CD4-positive, alpha-beta T cell treated with Interleukin-1 beta for 1 hour (primary cell): ENCODE data around the gene SOX15.

Source experiments
- DNase-seq, 2 donors: peaks; one replicate each; pipeline ENCODE4 v3.0.0-alpha.2; 2020 to 2022

The SOX15 gene

GRCh38 chr17:7556627-7557026 lies 33.3 kb downstream of the SOX15 start:
- no peak for DNase-seq

DNA sequence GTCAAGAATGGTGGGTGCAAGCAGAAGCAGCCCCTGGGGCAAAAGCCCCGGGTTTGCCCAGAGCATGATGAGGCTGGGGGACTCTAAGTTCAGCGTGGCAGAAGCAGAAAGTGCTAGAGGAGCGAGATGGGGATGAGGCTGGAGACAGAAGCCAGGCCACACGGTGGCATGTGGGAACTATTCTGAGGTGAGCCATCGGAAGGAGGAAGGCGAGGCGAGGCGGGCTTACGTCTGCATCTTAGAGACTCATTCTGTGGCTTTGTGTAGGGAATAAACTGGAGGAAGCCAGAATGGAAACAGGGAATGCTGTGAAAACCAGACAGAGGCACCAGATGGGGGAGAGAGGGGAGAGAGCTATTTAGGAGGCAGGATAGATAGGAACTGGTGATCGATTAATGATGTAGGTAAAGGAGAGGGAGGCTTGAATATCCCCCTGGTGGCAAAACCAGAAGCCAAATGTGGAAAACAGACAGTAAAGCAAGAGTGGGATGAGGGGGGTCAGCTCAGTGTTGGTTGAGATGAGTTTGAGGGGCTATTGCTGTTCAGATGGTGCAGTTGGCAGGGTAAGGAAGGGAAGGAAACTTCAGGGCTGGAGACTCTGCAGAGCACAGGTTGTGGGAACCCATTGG lies 34.5 kb downstream of the SOX15 start:
- DNase-seq, result no peak

- no peak for DNase-seq
Observed at GRCh38 chr17:7553356-7553755, 36.5 kb downstream of the SOX15 start.

- DNase-seq, result peak; percentile 42 to 54
Observed at GRCh38 chr17:7552621-7553051, 37.3 kb downstream of the SOX15 start.

- no peak for DNase-seq
Observed at GRCh38 chr17:7551396-7551795, 38.5 kb downstream of the SOX15 start.

GRCh38 chr17:7550344-7550743 lies 39.5 kb downstream of the SOX15 start:
- no peak for DNase-seq

DNA sequence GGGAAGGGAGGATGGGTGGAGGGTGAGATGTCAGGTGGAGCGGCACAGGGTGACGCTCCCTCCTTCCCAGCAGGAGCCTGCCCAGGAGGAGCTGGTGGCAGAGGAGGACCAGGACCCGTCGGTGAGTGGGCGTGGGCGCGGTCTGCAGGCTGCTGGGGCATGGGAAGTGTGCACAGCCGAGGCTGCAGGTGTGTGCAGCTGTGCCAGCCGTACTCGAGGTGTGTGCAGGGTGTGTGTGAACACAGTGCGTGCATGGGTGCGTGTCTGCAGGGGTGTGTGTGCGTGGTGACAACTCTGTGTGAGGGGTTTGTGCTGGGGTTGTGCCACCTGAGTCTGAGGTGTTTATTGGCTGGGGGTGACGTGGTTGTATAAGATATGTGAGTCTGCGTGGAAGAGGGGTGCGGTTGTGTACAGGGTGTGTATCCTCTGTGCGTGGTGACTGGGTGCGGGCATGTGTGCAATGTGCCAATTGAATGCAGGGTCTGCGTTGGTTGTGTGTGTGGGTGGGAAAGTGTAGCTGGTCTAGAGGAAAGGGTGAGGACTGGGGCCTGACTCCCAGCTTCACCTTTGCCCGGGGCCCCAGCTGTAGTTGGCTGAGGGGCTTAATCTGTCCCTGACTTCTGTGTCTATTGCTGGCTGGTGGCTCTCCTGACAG lies 40.4 kb downstream of the SOX15 start:
- DNase-seq, result peak; percentile 28 to 41

- DNase-seq, result peak; percentile 49 to 59
Observed at GRCh38 chr17:7548585-7549400, 41.1 kb downstream of the SOX15 start, which contains the start of gene TNFSF12. TNFSF12 (plus strand) TSS chr17:7549058; CDS start chr17:7549154, 96 bp downstream.

DNA sequence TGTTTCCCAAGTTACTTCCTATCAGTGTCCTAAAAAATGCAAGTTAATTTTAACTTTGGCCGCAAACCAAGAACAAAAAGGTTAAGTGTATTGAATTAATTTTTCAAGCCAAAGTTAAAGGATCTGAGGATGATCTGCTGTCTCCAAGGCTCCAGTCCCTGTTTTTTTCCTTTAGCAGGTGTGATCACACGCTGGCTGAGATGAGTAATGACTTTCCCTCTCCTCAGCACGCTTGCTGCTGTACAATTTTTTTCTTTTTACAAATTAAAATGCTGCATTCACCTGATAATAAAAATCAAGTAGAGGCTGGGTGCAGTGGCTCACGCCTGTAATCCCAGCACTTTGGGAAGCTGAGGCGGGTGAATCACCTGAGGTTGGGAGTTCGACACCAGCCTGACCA lies 45.0 kb downstream of the SOX15 start:
- no peak for DNase-seq

DNA sequence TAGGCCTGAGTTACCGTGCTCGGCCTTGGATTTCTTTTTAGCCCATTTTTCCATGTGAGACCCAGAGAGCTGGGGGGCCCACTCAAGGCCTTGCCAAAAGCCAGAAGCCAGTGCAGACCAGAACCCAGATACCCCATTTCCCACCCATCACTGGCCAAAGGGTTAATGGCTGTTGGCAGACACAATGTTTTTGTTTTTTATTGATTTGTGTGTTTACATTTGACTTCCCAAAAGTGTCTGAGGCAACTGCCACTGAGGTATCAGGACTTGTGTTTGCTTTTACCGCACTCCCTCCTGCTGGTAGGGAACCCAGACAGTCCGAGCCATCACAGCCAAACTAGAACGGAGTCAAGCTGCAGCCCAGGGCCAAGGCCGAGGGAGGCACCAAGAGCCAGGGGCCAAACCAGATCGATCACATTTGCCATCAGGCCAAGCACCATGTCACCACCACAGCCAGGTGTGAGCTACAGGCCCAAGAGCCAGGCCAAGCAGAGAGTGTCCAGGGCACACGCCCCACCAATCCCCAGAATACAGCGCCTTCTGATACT lies 48.7 kb downstream of the SOX15 start:
- no peak for DNase-seq

- DNase-seq, result no peak
Observed at GRCh38 chr17:7538891-7539545, 50.9 kb downstream of the SOX15 start.
